ENCODE results near the gene IRAK2. TPM values are rescaled to one million over a fixed set of nuclear protein-coding genes. Genes with fewer than 3 reads are reported as not detected.

Gene IRAK2
- total RNA-seq, 1 donor from 2014 or later: 0.69 TPM

GRCh38 chr3:10251006-10251405, 86.3 kb downstream of the IRAK2 start:
- Mint-ChIP-seq H3K9me3 (peaks cover 3% of the 10 kb centered on the region), H3K27ac (no peak overlapping the region), H3K4me3 (peak overlapping the region; percentile 88), H3K4me1 (peaks cover 25% of the 10 kb centered on the region), H3K27me3 (ENCODE audit: low read depth) (no peaks in the 10 kb centered on the region), H3K36me3 (peaks cover 24% of the 10 kb centered on the region)
- no peak for TF ChIP-seq CTCF (IDR thresholded peaks at IDR 0.05; ENCODE audit: unreplicated experiment)
- DNase-seq (ENCODE audit: low spot score in 2 of 2, unreplicated experiment in 2 of 2): no peak

- no peak for TF ChIP-seq CTCF (IDR thresholded peaks at IDR 0.05; ENCODE audit: unreplicated experiment)
- H3K4me1 Mint-ChIP-seq: peaks cover 20% of the 10 kb centered on the region
- H3K4me3 Mint-ChIP-seq: no peak overlapping the region
- DNase-seq (ENCODE audit: low spot score in 2 of 2, unreplicated experiment in 2 of 2): no peak
- H3K27ac Mint-ChIP-seq: no peak overlapping the region
- peaks cover 34% of the 10 kb centered on the region for H3K36me3 Mint-ChIP-seq
- no peaks in the 10 kb centered on the region for H3K27me3 Mint-ChIP-seq (ENCODE audit: low read depth)
- H3K9me3 Mint-ChIP-seq: no peaks in the 10 kb centered on the region
Measured at GRCh38 chr3:10253731-10254130, 89.0 kb downstream of the IRAK2 start.

- no peaks in the 10 kb centered on the region for H3K27me3 Mint-ChIP-seq (ENCODE audit: low read depth)
Measured at GRCh38 chr3:10255835-10256234, 91.1 kb downstream of the IRAK2 start.

GRCh38 chr3:10259036-10259435, 94.3 kb downstream of the IRAK2 start:
- Mint-ChIP-seq H3K27me3 (ENCODE audit: low read depth) (no peaks in the 10 kb centered on the region), H3K36me3 (peaks cover 54% of the 10 kb centered on the region), H3K9me3 (no peaks in the 10 kb centered on the region), H3K4me1 (peaks cover 10% of the 10 kb centered on the region), H3K4me3 (no peak overlapping the region), H3K27ac (no peak overlapping the region)
- TF ChIP-seq CTCF (IDR thresholded peaks at IDR 0.05; ENCODE audit: unreplicated experiment): no peak
- DNase-seq (ENCODE audit: low spot score in 2 of 2, unreplicated experiment in 2 of 2): no peak

More at GRCh38 chr3:10255835-10256234, 91.1 kb downstream of the IRAK2 start:
- no peak overlapping the region for H3K4me3 Mint-ChIP-seq
- no peak overlapping the region for H3K27ac Mint-ChIP-seq
- no peaks in the 10 kb centered on the region for H3K9me3 Mint-ChIP-seq
- H3K4me1 Mint-ChIP-seq: peaks cover 4% of the 10 kb centered on the region
- no peak for TF ChIP-seq CTCF (IDR thresholded peaks at IDR 0.05; ENCODE audit: unreplicated experiment)
- peaks cover 46% of the 10 kb centered on the region for H3K36me3 Mint-ChIP-seq
- DNase-seq (ENCODE audit: low spot score in 2 of 2, unreplicated experiment in 2 of 2): no peak

- no peak for TF ChIP-seq CTCF (IDR thresholded peaks at IDR 0.05; ENCODE audit: unreplicated experiment)
- Mint-ChIP-seq H3K36me3 (peaks cover 51% of the 10 kb centered on the region), H3K27me3 (ENCODE audit: low read depth) (no peaks in the 10 kb centered on the region), H3K9me3 (no peaks in the 10 kb centered on the region), H3K4me3 (no peak overlapping the region), H3K27ac (no peak overlapping the region), H3K4me1 (peaks cover 13% of the 10 kb centered on the region)
- DNase-seq (ENCODE audit: low spot score in 2 of 2, unreplicated experiment in 2 of 2): no peak
Measured at GRCh38 chr3:10259798-10260197, 95.1 kb downstream of the IRAK2 start.

GRCh38 chr3:10260211-10260701, 95.5 kb downstream of the IRAK2 start:
- no peak for DNase-seq (ENCODE audit: low spot score in 2 of 2, unreplicated experiment in 2 of 2)
- Mint-ChIP-seq H3K9me3 (no peaks in the 10 kb centered on the region), H3K4me1 (peaks cover 13% of the 10 kb centered on the region), H3K27ac (no peak overlapping the region), H3K4me3 (no peak overlapping the region), H3K27me3 (ENCODE audit: low read depth) (no peaks in the 10 kb centered on the region), H3K36me3 (peaks cover 51% of the 10 kb centered on the region)
- TF ChIP-seq CTCF (IDR thresholded peaks at IDR 0.05; ENCODE audit: unreplicated experiment): no peak

Data from mesothelial cell of epicardium (in vitro differentiated cells).